ENCODE data around the gene RPL26.

DNA sequence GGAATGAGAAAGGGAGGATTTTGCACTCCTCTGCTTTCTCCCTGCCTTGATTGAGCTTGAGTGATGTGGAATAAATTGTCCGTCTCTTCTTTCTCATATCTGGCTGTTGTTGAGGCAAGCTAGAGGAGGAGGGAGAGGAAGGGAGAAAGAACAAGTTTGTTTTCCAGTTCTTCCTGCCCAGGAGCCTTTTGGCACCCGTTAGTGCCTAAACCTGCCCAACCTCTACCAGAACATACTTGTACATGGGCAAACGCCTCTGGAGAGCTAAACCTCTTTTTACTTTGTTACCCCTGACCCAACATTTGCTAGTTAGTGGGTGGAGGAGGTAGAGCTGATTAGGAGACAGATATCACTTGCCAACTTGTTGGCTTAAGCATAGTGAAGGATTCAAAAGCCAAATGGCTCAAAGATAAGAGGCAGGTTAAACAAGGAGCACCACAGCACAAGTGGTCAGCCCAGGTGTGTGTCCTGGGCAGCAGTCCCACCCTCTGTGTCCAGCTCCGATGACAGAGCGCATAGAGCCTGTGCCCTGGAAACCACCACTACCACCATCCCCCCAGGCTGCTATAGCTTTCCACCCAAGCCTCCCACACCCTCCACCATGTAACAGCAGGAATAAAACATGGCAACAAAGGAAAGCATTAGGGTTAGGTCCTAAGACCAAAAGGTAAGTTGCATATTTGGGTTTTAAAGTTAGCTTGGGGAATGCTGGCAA lies 36.9 kb downstream of the RPL26 start:
- TF ChIP-seq POLR2AphosphoS5 (IDR thresholded peaks at IDR 0.05; ENCODE audit: insufficient read depth in 1 of 2, low read depth in 1 of 2) (peak in 1 of 2 donors; percentile 13), POLR2A (IDR thresholded peaks at IDR 0.05) (no peak)
- TF ChIP-seq, protein P1, sequence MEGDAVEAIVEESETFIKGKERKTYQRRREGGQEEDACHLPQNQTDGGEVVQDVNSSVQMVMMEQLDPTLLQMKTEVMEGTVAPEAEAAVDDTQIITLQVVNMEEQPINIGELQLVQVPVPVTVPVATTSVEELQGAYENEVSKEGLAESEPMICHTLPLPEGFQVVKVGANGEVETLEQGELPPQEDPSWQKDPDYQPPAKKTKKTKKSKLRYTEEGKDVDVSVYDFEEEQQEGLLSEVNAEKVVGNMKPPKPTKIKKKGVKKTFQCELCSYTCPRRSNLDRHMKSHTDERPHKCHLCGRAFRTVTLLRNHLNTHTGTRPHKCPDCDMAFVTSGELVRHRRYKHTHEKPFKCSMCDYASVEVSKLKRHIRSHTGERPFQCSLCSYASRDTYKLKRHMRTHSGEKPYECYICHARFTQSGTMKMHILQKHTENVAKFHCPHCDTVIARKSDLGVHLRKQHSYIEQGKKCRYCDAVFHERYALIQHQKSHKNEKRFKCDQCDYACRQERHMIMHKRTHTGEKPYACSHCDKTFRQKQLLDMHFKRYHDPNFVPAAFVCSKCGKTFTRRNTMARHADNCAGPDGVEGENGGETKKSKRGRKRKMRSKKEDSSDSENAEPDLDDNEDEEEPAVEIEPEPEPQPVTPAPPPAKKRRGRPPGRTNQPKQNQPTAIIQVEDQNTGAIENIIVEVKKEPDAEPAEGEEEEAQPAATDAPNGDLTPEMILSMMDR (IDR thresholded peaks at IDR 0.05): no peak
